SK-N-SH treated with all-trans-retinoic acid at 6 μM for 48 hours (cell line): Measurements from ENCODE around the gene TTC16.

Experiments
- ATAC-seq: fragments of 200-7000 bp; cut with Tn5 transposase; 3 replicates; pipeline ENCODE4 v1.9.1; 2020; ENCODE audit warnings: mild to moderate bottlenecking, moderate library complexity
- ARNTL ChIP-seq: fragments of 450-650 bp; formaldehyde crosslinking; IDR thresholded peaks from 2 replicates; pipeline ENCODE4 v1.5.0; 2020; ENCODE audit warnings: low read depth, mild to moderate bottlenecking, moderate library complexity, borderline replicate concordance
- BACH2 ChIP-seq: fragments of 250-450 bp; sonication (Bioruptor Pico); IDR thresholded peaks from 2 replicates; pipeline ENCODE4 v1.9.0; 2021; ENCODE audit warnings: mild to moderate bottlenecking, borderline replicate concordance
- CREB5 ChIP-seq: fragments of 250-450 bp; sonication (Bioruptor Pico); IDR thresholded peaks from 2 replicates; pipeline ENCODE4 v1.5.1; 2020; ENCODE audit warnings: low read depth, mild to moderate bottlenecking, moderate library complexity
- CSDC2 ChIP-seq: fragments of 250-450 bp; sonication (Bioruptor Pico); IDR thresholded peaks from 2 replicates; pipeline ENCODE4 v1.5.0; 2020; ENCODE audit warnings: mild to moderate bottlenecking, moderate library complexity
- CSRNP3 ChIP-seq: fragments of 250-450 bp; sonication (Bioruptor Pico); IDR thresholded peaks from 2 replicates; pipeline ENCODE4 v1.5.1; 2021; ENCODE audit warnings: mild to moderate bottlenecking, moderate library complexity
- ESRRG ChIP-seq: fragments of 250-450 bp; sonication (Bioruptor Pico); IDR thresholded peaks from 2 replicates; pipeline ENCODE4 v1.6.1; 2021; ENCODE audit warnings: mild to moderate bottlenecking
- ISL1 ChIP-seq: fragments of 250-450 bp; sonication (Bioruptor Pico); IDR thresholded peaks from 2 replicates; pipeline ENCODE4 v2.1.2; 2022; ENCODE audit warnings: mild to moderate bottlenecking, moderate library complexity
- OSR1 ChIP-seq: fragments of 250-450 bp; sonication (Bioruptor Pico); IDR thresholded peaks from 2 replicates; pipeline ENCODE4 v1.8.0; 2022; ENCODE audit warnings: moderate library complexity, mild to moderate bottlenecking, inconsistent platforms
- PATZ1 ChIP-seq: fragments of 250-450 bp; sonication (Bioruptor Pico); IDR thresholded peaks from 2 replicates; pipeline ENCODE4 v1.8.0; 2020; ENCODE audit warnings: mild to moderate bottlenecking, moderate library complexity, borderline replicate concordance
- POU6F1 ChIP-seq: fragments of 250-450 bp; sonication (Bioruptor Pico); IDR thresholded peaks from 2 replicates; pipeline ENCODE4 v1.8.0; 2021; ENCODE audit warnings: low read depth, mild to moderate bottlenecking, moderate library complexity, borderline replicate concordance
- RARB ChIP-seq: fragments of 250-450 bp; sonication (Bioruptor Pico); IDR thresholded peaks from 2 replicates; pipeline ENCODE4 v1.8.0; 2021; ENCODE audit warnings: mild to moderate bottlenecking, moderate library complexity
- SNAI2 ChIP-seq: fragments of 250-450 bp; sonication (Bioruptor Pico); IDR thresholded peaks from 2 replicates; pipeline ENCODE4 v1.5.0; 2020; ENCODE audit warnings: mild to moderate bottlenecking, moderate library complexity
- TCF4 ChIP-seq: fragments of 250-450 bp; sonication (Bioruptor Pico); IDR thresholded peaks from 2 replicates; pipeline ENCODE4 v1.8.0; 2021; ENCODE audit warnings: mild to moderate bottlenecking, moderate library complexity, borderline replicate concordance
- TOX ChIP-seq: fragments of 250-450 bp; sonication (Bioruptor Pico); IDR thresholded peaks from 2 replicates; pipeline ENCODE4 v1.8.0; 2021; ENCODE audit warnings: mild to moderate bottlenecking, moderate library complexity, borderline replicate concordance
- TSHZ2 ChIP-seq: fragments of 250-450 bp; sonication (Bioruptor Pico); IDR thresholded peaks from 2 replicates; pipeline ENCODE4 v1.5.0; 2020; ENCODE audit warnings: mild to moderate bottlenecking, moderate library complexity
- ZC3H10 ChIP-seq: fragments of 250-450 bp; sonication (Bioruptor Pico); IDR thresholded peaks from 2 replicates; pipeline ENCODE4 v1.5.1; 2021; ENCODE audit warnings: mild to moderate bottlenecking, moderate library complexity
- ZFP3 ChIP-seq: fragments of 250-450 bp; sonication (Bioruptor Pico); IDR thresholded peaks from 2 replicates; pipeline ENCODE4 v1.5.0; 2020; ENCODE audit warnings: mild to moderate bottlenecking, moderate library complexity
- ZFP30 ChIP-seq: fragments of 450-650 bp; formaldehyde crosslinking; IDR thresholded peaks from 2 replicates; pipeline ENCODE4 v1.5.0; 2022; ENCODE audit warnings: mild to moderate bottlenecking, moderate library complexity
- ZNF565 ChIP-seq: fragments of 450-650 bp; formaldehyde crosslinking; conservative IDR thresholded peaks from 2 replicates; pipeline ENCODE4 v1.5.0; 2020; ENCODE audit warnings: low read depth, mild to moderate bottlenecking, moderate library complexity
- ZNF70 ChIP-seq: fragments of 450-650 bp; formaldehyde crosslinking; IDR thresholded peaks from 2 replicates; pipeline ENCODE4 v1.5.0; 2020; ENCODE audit warnings: mild to moderate bottlenecking, moderate library complexity

The TTC16 gene

GRCh38 chr9:127706836-127707241 is 9.0 kb upstream of the TTC16 start, which contains the start of gene CFAP157 (continued):
- TF ChIP-seq TOX (CRISPR knock-in tag) (no peak), ESRRG (CRISPR knock-in tag) (no peak), ZC3H10 (CRISPR knock-in tag) (no peak), ARNTL (CRISPR knock-in tag) (no peak), RARB (CRISPR knock-in tag) (no peak)

GRCh38 chr9:127707766-127708165 is 8.1 kb upstream of the TTC16 start:
- TF ChIP-seq OSR1 (no peak), ZFP3 (CRISPR knock-in tag) (no peak), ESRRG (CRISPR knock-in tag) (no peak), TCF4 (CRISPR knock-in tag) (no peak), TOX (CRISPR knock-in tag) (no peak), ZNF565 (CRISPR knock-in tag) (no peak), SNAI2 (CRISPR knock-in tag) (no peak), CSRNP3 (CRISPR knock-in tag) (no peak), ZFP30 (CRISPR knock-in tag) (no peak), ARNTL (CRISPR knock-in tag) (no peak), ZC3H10 (CRISPR knock-in tag) (no peak)
- no peak for ATAC-seq

GRCh38 chr9:127708952-127709587 is 6.8 kb upstream of the TTC16 start:
- TF ChIP-seq PATZ1 (no peak), ZNF565 (CRISPR knock-in tag) (no peak), BACH2 (CRISPR knock-in tag) (no peak), ZFP30 (CRISPR knock-in tag) (no peak), CSDC2 (CRISPR knock-in tag) (no peak), TOX (CRISPR knock-in tag) (no peak), CSRNP3 (CRISPR knock-in tag) (no peak), ESRRG (CRISPR knock-in tag) (no peak), POU6F1 (CRISPR knock-in tag) (no peak), SNAI2 (CRISPR knock-in tag) (no peak), ARNTL (CRISPR knock-in tag) (no peak), CREB5 (no peak), ZC3H10 (CRISPR knock-in tag) (no peak), RARB (CRISPR knock-in tag) (no peak), TSHZ2 (CRISPR knock-in tag) (no peak), ZFP3 (CRISPR knock-in tag) (no peak), ISL1 (CRISPR knock-in tag) (no peak), TCF4 (CRISPR knock-in tag) (no peak), ZNF70 (CRISPR knock-in tag) (no peak)
- ATAC-seq = no peak
